HepG2 (cell line): ENCODE measurements around the gene OLR1. TPM values are rescaled to one million over a fixed set of nuclear protein-coding genes. Genes with fewer than 3 reads are reported as not detected.

Experiments used
- ATAC-seq: fragments of 200-7000 bp; cut with Tn5 transposase; 3 replicates; pipeline ENCODE4 v1.9.1; 2020; ENCODE audit warnings: mild to moderate bottlenecking, moderate library complexity
- BruUV-seq: library from RNA; stranded (reverse); fragments of 400-500 nt; replicated peaks from 2 replicates; lab custom pipeline; 2021; lab: Mats Ljungman, UMichigan
- CTCF ChIA-PET: fragments of 300-600 bp; formaldehyde crosslinking; extraction: SDS; loops from one replicate; lab custom pipeline; 2021; ENCODE audit warnings: low total read pairs, inconsistent platforms, low intra/inter-chr PET ratio; lab: Yijun Ruan, JAX
- POLR2A ChIA-PET: fragments of 350-600 bp; sonication (Branson Sonifier 250); formaldehyde crosslinking; loops from one replicate; lab custom pipeline; 2020; ENCODE audit warnings: antibody characterized with exemption, inconsistent platforms; lab: Yijun Ruan, JAX
- DNase-seq: peaks from one replicate; pipeline ENCODE4 v3.0.0-alpha.2; 2015; ENCODE audit warnings: low spot score
- FAIRE-seq: peaks from 3 replicates; lab custom pipeline; 2011; peaks lifted over from hg19 to GRCh38; lab: Jason Lieb, UNC
- H2AFZ ChIP-seq: one replicate; pipeline ENCODE4 v1.6.1; 2011; ENCODE audit warnings: low read length, inconsistent platforms
- H3K27ac ChIP-seq: fragments of 300-600 bp; 3 replicates; pipeline ENCODE4 v1.8.0; 2011; ENCODE audit warnings: mixed run types, mild to moderate bottlenecking, mixed read lengths, low read length, inconsistent platforms; ENCODE audit not compliant: insufficient read depth; ENCODE audit errors: extremely low read length
- H3K27me3 ChIP-seq, 2 experiments: fragments of 200-600 bp in 1 of 2; 2 replicates in 1 of 2; 3 replicates in 1 of 2; pipeline versions ENCODE4 v1.6.0 to v1.8.0; 2011; ENCODE audit warnings: low read length in 2 of 2, mild to moderate bottlenecking in 2 of 2, moderate library complexity in 2 of 2, inconsistent platforms in 1 of 2; ENCODE audit not compliant: insufficient read depth in 2 of 2, control insufficient read depth in 1 of 2
- H3K36me3 ChIP-seq, 2 experiments: fragments of 200-600 bp in 1 of 2; replicated peaks in 1 of 2; 2 replicates in 1 of 2; 3 replicates in 1 of 2; pipeline versions ENCODE4 v1.5.1 to v1.8.0; 2011; ENCODE audit warnings: low read length in 2 of 2, inconsistent platforms in 1 of 2; ENCODE audit not compliant: insufficient read depth in 2 of 2, control insufficient read depth in 1 of 2
- H3K4me1 ChIP-seq: 2 replicates; pipeline ENCODE4 v1.5.1; 2012; ENCODE audit warnings: low read length, inconsistent platforms; ENCODE audit not compliant: insufficient read depth
- H3K4me2 ChIP-seq: 2 replicates; pipeline ENCODE4 v1.6.0; 2011; ENCODE audit warnings: low read depth, low read length, inconsistent platforms
- H3K4me3 ChIP-seq, 3 experiments: fragments of 200-600 bp in 1 of 3; sonication (generic), shearing (Covaris generic) in 1 of 3; replicated peaks in 1 of 3; 2 replicates each; pipeline ENCODE4 v1.5.1; 2011 to 2016; ENCODE audit warnings: low read length in 3 of 3, inconsistent platforms in 2 of 3, low read depth in 2 of 3, mild to moderate bottlenecking in 2 of 3, control low read depth in 1 of 3, mixed read lengths in 1 of 3; ENCODE audit not compliant: insufficient read depth in 1 of 3
- H3K79me2 ChIP-seq: one replicate; pipeline ENCODE4 v1.6.1; 2011; ENCODE audit warnings: low read length, inconsistent platforms; ENCODE audit not compliant: insufficient read depth
- H3K9ac ChIP-seq: 2 replicates; pipeline ENCODE4 v1.6.0; 2011; ENCODE audit warnings: mild to moderate bottlenecking, low read depth, low read length, inconsistent platforms; ENCODE audit not compliant: insufficient read depth
- H3K9me3 ChIP-seq: 2 replicates; pipeline ENCODE4 v1.5.1; 2012; ENCODE audit warnings: mild to moderate bottlenecking, low read length
- H4K20me1 ChIP-seq: 2 replicates; pipeline ENCODE4 v1.6.0; 2011; ENCODE audit warnings: inconsistent platforms, mild to moderate bottlenecking, low read length, moderate library complexity; ENCODE audit not compliant: insufficient read depth
- ATAD3A ChIP-seq: sonication (generic); formaldehyde crosslinking; IDR thresholded peaks from 2 replicates; pipeline ENCODE4 v1.4.0; 2020; ENCODE audit warnings: missing genetic modification reagents
- CCAR2 ChIP-seq: fragments of 200-400 bp; formaldehyde crosslinking; optimal IDR thresholded peaks from 2 replicates; pipeline ENCODE3; 2018; ENCODE audit warnings: low read depth, mild to moderate bottlenecking, low read length, moderate library complexity
- FLYWCH1 ChIP-seq: sonication (generic); formaldehyde crosslinking; IDR thresholded peaks from 2 replicates; pipeline ENCODE4 v1.8.1; 2023; ENCODE audit warnings: mild to moderate bottlenecking, missing genetic modification reagents
- KLF13 ChIP-seq: sonication (generic); formaldehyde crosslinking; IDR thresholded peaks from 2 replicates; pipeline ENCODE4 v1.4.0; 2020; ENCODE audit warnings: mild to moderate bottlenecking, missing genetic modification reagents
- SMARCC2 ChIP-seq: fragments of 450-650 bp; IDR thresholded peaks from 2 replicates; pipeline ENCODE4 v1.6.1; 2017; ENCODE audit warnings: antibody characterized with exemption, mild to moderate bottlenecking
- TBX3 ChIP-seq: fragments of 450-650 bp; IDR thresholded peaks from 2 replicates; pipeline ENCODE4 v1.6.1; 2017; ENCODE audit warnings: antibody characterized with exemption, mild to moderate bottlenecking, inconsistent platforms, borderline replicate concordance
- ZNF10 ChIP-seq: sonication (generic); formaldehyde crosslinking; IDR thresholded peaks from 2 replicates; pipeline ENCODE4 v1.4.0; 2020; ENCODE audit warnings: mild to moderate bottlenecking, low read depth, missing genetic modification reagents, borderline replicate concordance
- ZNF207 ChIP-seq: fragments of 450-650 bp; IDR thresholded peaks from 2 replicates; pipeline ENCODE4 v1.6.1; 2016; ENCODE audit warnings: antibody characterized with exemption, borderline replicate concordance
- WGBS: methylation state at CpG from one replicate; pipeline ENCODE4 v1.1.6; 2017; ENCODE audit warnings: low lambda C conversion rate; 5-methylcytosine and 5-hydroxymethylcytosine counted together
- in situ Hi-C: cut with HindIII; loops from 2 replicates; pipeline ENCODE4 v1.10.0; 2017; ENCODE audit warnings: low pct_unique_long_range_greater_than_20kb; ENCODE audit not compliant: extremely low pct_ligation_motif_present
- intact Hi-C: fragments of 100-400 bp; cut with micrococcal nuclease; formaldehyde crosslinking; loops from one replicate; pipeline ENCODE4 v1.10.0; 2022; ENCODE audit not compliant: unreplicated experiment
- polyA plus RNA-seq, 8 experiments: library from polyadenylated mRNA; depleted of rRNA in 3 of 8; stranded (reverse) in 7 of 8; unstranded in 1 of 8; fragments of >200 nt; fragmentation: Illumina TruSeq in 4 of 8; extraction: Trizol in 4 of 8; gene quantifications; 2 replicates each; pipeline versions ENCODE4 v1.2.1 to v1.2.3, GENCODE V29; 2011 to 2016; ENCODE audit warnings: low read depth in 4 of 8, missing spikeins in 1 of 8, mixed read lengths in 1 of 8; ENCODE audit not compliant: insufficient read depth in 1 of 8
- total RNA-seq, 5 experiments: library from RNA; depleted of rRNA; stranded (reverse); fragments of >200 nt; fragmentation: Illumina TruSeq; extraction: Trizol; gene quantifications; 2 replicates each; pipeline ENCODE4 v1.2.3, GENCODE V29; 2016; ENCODE audit warnings: low read depth in 1 of 5
- TF ChIP-seq, protein P1 (sequence below): sonication (generic); formaldehyde crosslinking; IDR thresholded peaks from 2 replicates; pipeline ENCODE4 v1.4.0; 2020; ENCODE audit warnings: missing genetic modification reagents, mild to moderate bottlenecking, borderline replicate concordance
- TF ChIP-seq, protein P2 (sequence below): sonication (generic); formaldehyde crosslinking; IDR thresholded peaks from 2 replicates; pipeline ENCODE4 v1.9.0; 2021; ENCODE audit warnings: missing genetic modification reagents, mild to moderate bottlenecking, borderline replicate concordance
- TF ChIP-seq, protein P3 (sequence below): sonication (generic); formaldehyde crosslinking; IDR thresholded peaks from 2 replicates; pipeline ENCODE4 v1.5.0; 2020; ENCODE audit warnings: mild to moderate bottlenecking, missing genetic modification reagents, borderline replicate concordance
- TF ChIP-seq, protein P4 (sequence below): sonication (generic); formaldehyde crosslinking; IDR thresholded peaks from 2 replicates; pipeline ENCODE4 v1.4.0; 2020; ENCODE audit warnings: missing genetic modification reagents, borderline replicate concordance
- TF ChIP-seq, protein P5 (sequence below): sonication (generic); formaldehyde crosslinking; IDR thresholded peaks from 2 replicates; pipeline ENCODE4 v1.4.0; 2020; ENCODE audit warnings: missing genetic modification reagents, mild to moderate bottlenecking, borderline replicate concordance

OLR1 gene
- total and polyA plus RNA-seq, 2 of the 13 experiments (the other 11 are each of a cell fraction or from before 2014, with no cell fraction given), result not detected

DNA sequence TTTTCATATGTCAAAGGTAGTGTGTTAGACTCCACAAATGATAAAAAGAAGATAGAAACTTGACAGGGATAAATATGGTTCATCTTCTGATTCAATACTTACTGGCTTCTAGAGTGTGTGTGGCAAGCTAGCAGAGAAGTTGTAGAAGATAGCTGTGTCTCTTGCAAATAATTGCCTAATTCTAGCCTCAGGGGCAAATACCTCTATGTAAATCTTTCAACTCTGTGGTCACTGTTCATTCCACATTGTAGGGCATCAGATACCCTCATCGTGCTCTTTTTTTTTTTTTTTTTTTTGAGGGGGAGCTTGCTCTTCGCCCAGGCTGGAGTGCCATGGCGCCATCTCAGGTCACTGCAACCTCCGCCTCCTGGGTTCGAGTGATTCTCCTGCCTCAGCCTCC, 1.7 kb downstream of the OLR1 start:
- intact Hi-C loops, result no loop called here
- no peak for DNase-seq
- Histone ChIP-seq H3K4me2 (no peak overlapping the region), H3K36me3 (no peaks in the 10 kb centered on the region), H2AFZ (no peak overlapping the region), H3K79me2 (no peaks in the 10 kb centered on the region), H3K9ac (no peak overlapping the region), H3K27ac (no peak overlapping the region), H4K20me1 (no peaks in the 10 kb centered on the region), H3K27me3 (no peaks in the 10 kb centered on the region), H3K4me3 (no peak overlapping the region), H3K4me1 (no peaks in the 10 kb centered on the region), H3K9me3 (no peaks in the 10 kb centered on the region)
- ChIA-PET CTCF (no interaction called here), POLR2A (no interaction called here)
- WGBS, result 36% methylated on average over 5 of the region's 5 CpGs
- in situ Hi-C loops, result no loop called here
- ATAC-seq, result no peak
- no peak for FAIRE-seq
- BruUV-seq, result no TSS peak
- no peak for TF ChIP-seq ATAD3A (CRISPR knock-in tag)
- TF ChIP-seq, protein P1, sequence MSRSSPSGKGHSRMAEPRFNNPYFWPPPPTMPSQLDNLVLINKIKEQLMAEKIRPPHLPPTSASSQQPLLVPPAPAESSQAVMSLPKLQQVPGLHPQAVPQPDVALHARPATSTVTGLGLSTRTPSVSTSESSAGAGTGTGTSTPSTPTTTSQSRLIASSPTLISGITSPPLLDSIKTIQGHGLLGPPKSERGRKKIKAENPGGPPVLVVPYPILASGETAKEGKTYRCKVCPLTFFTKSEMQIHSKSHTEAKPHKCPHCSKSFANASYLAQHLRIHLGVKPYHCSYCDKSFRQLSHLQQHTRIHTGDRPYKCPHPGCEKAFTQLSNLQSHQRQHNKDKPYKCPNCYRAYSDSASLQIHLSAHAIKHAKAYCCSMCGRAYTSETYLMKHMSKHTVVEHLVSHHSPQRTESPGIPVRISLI (CRISPR knock-in tag), result no peak
- no peak for TF ChIP-seq SMARCC2
- TF ChIP-seq ZNF10 (CRISPR knock-in tag), result no peak
- no peak for TF ChIP-seq ZNF207
- TF ChIP-seq, protein P2, sequence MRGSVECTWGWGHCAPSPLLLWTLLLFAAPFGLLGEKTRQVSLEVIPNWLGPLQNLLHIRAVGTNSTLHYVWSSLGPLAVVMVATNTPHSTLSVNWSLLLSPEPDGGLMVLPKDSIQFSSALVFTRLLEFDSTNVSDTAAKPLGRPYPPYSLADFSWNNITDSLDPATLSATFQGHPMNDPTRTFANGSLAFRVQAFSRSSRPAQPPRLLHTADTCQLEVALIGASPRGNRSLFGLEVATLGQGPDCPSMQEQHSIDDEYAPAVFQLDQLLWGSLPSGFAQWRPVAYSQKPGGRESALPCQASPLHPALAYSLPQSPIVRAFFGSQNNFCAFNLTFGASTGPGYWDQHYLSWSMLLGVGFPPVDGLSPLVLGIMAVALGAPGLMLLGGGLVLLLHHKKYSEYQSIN, result no peak
- TF ChIP-seq FLYWCH1, result no peak
- TF ChIP-seq, protein P3, sequence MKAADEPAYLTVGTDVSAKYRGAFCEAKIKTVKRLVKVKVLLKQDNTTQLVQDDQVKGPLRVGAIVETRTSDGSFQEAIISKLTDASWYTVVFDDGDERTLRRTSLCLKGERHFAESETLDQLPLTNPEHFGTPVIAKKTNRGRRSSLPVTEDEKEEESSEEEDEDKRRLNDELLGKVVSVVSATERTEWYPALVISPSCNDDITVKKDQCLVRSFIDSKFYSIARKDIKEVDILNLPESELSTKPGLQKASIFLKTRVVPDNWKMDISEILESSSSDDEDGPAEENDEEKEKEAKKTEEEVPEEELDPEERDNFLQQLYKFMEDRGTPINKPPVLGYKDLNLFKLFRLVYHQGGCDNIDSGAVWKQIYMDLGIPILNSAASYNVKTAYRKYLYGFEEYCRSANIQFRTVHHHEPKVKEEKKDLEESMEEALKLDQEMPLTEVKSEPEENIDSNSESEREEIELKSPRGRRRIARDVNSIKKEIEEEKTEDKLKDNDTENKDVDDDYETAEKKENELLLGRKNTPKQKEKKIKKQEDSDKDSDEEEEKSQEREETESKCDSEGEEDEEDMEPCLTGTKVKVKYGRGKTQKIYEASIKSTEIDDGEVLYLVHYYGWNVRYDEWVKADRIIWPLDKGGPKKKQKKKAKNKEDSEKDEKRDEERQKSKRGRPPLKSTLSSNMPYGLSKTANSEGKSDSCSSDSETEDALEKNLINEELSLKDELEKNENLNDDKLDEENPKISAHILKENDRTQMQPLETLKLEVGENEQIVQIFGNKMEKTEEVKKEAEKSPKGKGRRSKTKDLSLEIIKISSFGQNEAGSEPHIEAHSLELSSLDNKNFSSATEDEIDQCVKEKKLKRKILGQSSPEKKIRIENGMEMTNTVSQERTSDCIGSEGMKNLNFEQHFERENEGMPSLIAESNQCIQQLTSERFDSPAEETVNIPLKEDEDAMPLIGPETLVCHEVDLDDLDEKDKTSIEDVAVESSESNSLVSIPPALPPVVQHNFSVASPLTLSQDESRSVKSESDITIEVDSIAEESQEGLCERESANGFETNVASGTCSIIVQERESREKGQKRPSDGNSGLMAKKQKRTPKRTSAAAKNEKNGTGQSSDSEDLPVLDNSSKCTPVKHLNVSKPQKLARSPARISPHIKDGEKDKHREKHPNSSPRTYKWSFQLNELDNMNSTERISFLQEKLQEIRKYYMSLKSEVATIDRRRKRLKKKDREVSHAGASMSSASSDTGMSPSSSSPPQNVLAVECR (CRISPR knock-in tag), result no peak
- TF ChIP-seq, protein P4, sequence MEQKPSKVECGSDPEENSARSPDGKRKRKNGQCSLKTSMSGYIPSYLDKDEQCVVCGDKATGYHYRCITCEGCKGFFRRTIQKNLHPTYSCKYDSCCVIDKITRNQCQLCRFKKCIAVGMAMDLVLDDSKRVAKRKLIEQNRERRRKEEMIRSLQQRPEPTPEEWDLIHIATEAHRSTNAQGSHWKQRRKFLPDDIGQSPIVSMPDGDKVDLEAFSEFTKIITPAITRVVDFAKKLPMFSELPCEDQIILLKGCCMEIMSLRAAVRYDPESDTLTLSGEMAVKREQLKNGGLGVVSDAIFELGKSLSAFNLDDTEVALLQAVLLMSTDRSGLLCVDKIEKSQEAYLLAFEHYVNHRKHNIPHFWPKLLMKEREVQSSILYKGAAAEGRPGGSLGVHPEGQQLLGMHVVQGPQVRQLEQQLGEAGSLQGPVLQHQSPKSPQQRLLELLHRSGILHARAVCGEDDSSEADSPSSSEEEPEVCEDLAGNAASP (CRISPR knock-in tag), result no peak
- TF ChIP-seq TBX3, result no peak
- no peak for TF ChIP-seq KLF13 (CRISPR knock-in tag)
- TF ChIP-seq, protein P5, sequence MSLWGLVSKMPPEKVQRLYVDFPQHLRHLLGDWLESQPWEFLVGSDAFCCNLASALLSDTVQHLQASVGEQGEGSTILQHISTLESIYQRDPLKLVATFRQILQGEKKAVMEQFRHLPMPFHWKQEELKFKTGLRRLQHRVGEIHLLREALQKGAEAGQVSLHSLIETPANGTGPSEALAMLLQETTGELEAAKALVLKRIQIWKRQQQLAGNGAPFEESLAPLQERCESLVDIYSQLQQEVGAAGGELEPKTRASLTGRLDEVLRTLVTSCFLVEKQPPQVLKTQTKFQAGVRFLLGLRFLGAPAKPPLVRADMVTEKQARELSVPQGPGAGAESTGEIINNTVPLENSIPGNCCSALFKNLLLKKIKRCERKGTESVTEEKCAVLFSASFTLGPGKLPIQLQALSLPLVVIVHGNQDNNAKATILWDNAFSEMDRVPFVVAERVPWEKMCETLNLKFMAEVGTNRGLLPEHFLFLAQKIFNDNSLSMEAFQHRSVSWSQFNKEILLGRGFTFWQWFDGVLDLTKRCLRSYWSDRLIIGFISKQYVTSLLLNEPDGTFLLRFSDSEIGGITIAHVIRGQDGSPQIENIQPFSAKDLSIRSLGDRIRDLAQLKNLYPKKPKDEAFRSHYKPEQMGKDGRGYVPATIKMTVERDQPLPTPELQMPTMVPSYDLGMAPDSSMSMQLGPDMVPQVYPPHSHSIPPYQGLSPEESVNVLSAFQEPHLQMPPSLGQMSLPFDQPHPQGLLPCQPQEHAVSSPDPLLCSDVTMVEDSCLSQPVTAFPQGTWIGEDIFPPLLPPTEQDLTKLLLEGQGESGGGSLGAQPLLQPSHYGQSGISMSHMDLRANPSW, result no peak
- no peak for TF ChIP-seq CCAR2
